ENCODE measurements around the gene TANC1. TPM values are rescaled to one million over a fixed set of nuclear protein-coding genes. Genes with fewer than 3 reads are reported as not detected.
A peak's percentile ranks its signal among the peaks of the same experiment; 100 is the strongest.

The TANC1 gene
- total and polyA plus RNA-seq, 2 of the 4 experiments (the other 2 are of a cell fraction) = 10.2 to 12.9 TPM

- H2BK15ac ChIP-seq (ENCODE audit: low read depth, low read length) = peak overlapping the region; percentile 47; the same call in 1 of the 3 replicates
- BruUV-seq (replicated peaks) = no TSS peak
- CTCF ChIA-PET = interaction anchor here (0.7 to 1.2 kb wide), 2 partner anchors 8 to 52 kb away, joined by 3 read pairs; no protein-coding TSS in a partner anchor
- peaks cover 31 to 63% of the 10 kb centered on the region in 2 experiments for H3K79me1 ChIP-seq (ENCODE audit: low read depth in 1 of 2, low read length in 2 of 2)
- H3K36me3 ChIP-seq (ENCODE audit: control insufficient read depth, insufficient read depth, low read length) = 0 out of 2 replicates have a peak, but pooled peaks cover 2% of the 10 kb centered on the region
- TF ChIP-seq POLR2A (IDR thresholded peaks at IDR 0.05; ENCODE audit: low read depth, low read length) (no peak), BHLHE40 (IDR thresholded peaks at IDR 0.05; ENCODE audit: low read depth, low read length) (no peak), SMC3 (IDR thresholded peaks at IDR 0.05; ENCODE audit: low read depth, low read length) (no peak)
- H3K4me2 ChIP-seq (ENCODE audit: low read depth, low read length) = no peak overlapping the region
- peak overlapping the region; percentile 83 for H3K23ac ChIP-seq (ENCODE audit: low read depth, low read length)
- WGBS, 2 experiments (ENCODE audit: extremely low coverage in 2 of 2, insufficient read length in 1 of 2) = no CpG with 5 or more reads among the region's 1 CpG
- ATAC-seq (ENCODE audit: low read depth) = no peak
- H3K4me1 ChIP-seq (ENCODE audit: control insufficient read depth, insufficient read depth, low read length) = peaks cover 36% of the 10 kb centered on the region
- H3K14ac ChIP-seq (replicated peaks; ENCODE audit: low read depth, low read length) = peak overlapping the region; percentile 39; the same call in 1 of the 2 replicates
- H3K18ac ChIP-seq (ENCODE audit: low read depth, low read length) = peak overlapping the region; percentile 24; the same call in 1 of the 2 replicates
- no peaks in the 10 kb centered on the region for H3K9me3 ChIP-seq (ENCODE audit: control insufficient read depth, insufficient read depth, low read length)
- peak overlapping the region; percentile 8; the same call in 1 of the 2 replicates for H4K91ac ChIP-seq (ENCODE audit: insufficient read depth, low read depth, low read length)
- H2BK20ac ChIP-seq (ENCODE audit: low read depth, low read length) = no peak overlapping the region; the same call in 1 of the 2 replicates
- no peak overlapping the region for H3K9ac ChIP-seq (ENCODE audit: low read depth, low read length)
- H3K4ac ChIP-seq (ENCODE audit: low read depth, low read length) = peak overlapping the region; percentile 49; the same call in 1 of the 2 replicates
- H2AFZ ChIP-seq (replicated peaks; ENCODE audit: low read length, poor library complexity) = no peak overlapping the region
- no peak overlapping the region for H3K4me3 ChIP-seq (ENCODE audit: insufficient read depth, low read depth, low read length)
- peak overlapping the region; percentile 4 for H4K5ac ChIP-seq (ENCODE audit: low read depth, low read length)
- DNase-seq = no peak
- in situ Hi-C loops (cut with MboI; ENCODE audit: low sequenced_read_pairs) = no loop called here
- intact Hi-C loops (cut with micrococcal nuclease) = no loop called here
- no peak overlapping the region for H2BK120ac ChIP-seq (ENCODE audit: low read depth, low read length)
- H3K27ac ChIP-seq (ENCODE audit: insufficient read depth, low read length) = no peak overlapping the region
- dilution Hi-C loops (cut with HindIII; ENCODE audit: low sequenced_read_pairs, unreplicated experiment) = no loop called here
- no peak overlapping the region for H2AK9ac ChIP-seq (replicated peaks; ENCODE audit: low read depth, low read length, poor library complexity)
- H4K20me1 ChIP-seq (ENCODE audit: insufficient read depth, low read length) = no peaks in the 10 kb centered on the region
- no peak overlapping the region for H4K8ac ChIP-seq (ENCODE audit: low read depth in 2 of 2, low read length in 2 of 2)
- no peak overlapping the region for H3K56ac ChIP-seq (ENCODE audit: extremely low read depth, insufficient read depth, low read length)
- H3K9me1 ChIP-seq (ENCODE audit: insufficient read depth, low read length) = peaks cover 39% of the 10 kb centered on the region
- peak overlapping the region; percentile 20 for H2AK5ac ChIP-seq (ENCODE audit: low read depth, low read length)
- no peak overlapping the region for H2BK5ac ChIP-seq (ENCODE audit: low read depth, low read length, poor library complexity, severe bottlenecking)
- POLR2A ChIA-PET (ENCODE audit: unreplicated experiment) = interaction anchor here (0.5 to 0.7 kb wide), 2 partner anchors 15 to 17 kb away, joined by 3 to 4 read pairs; no protein-coding TSS in a partner anchor
- no peaks in the 10 kb centered on the region for H3K27me3 ChIP-seq (ENCODE audit: control insufficient read depth, insufficient read depth, low read length)
Measured at GRCh38 chr2:159086342-159086741, 117.9 kb downstream of the TANC1 start.

Data from IMR-90 (cell line).